Measurements from ENCODE around the gene CBARP. TPM values are rescaled to one million over a fixed set of nuclear protein-coding genes. Genes with fewer than 3 reads are reported as not detected.

The CBARP gene
- total RNA-seq, 1 donor from 2014 or later: 1.0 TPM

- no peak overlapping the region for H3K27ac ChIP-seq
- peaks cover 43% of the 10 kb centered on the region for H3K4me1 ChIP-seq
- intact Hi-C loops (cut with DNase I): no loop called here
- no peak for ATAC-seq
- H3K9me3 ChIP-seq: no peaks in the 10 kb centered on the region
- TF ChIP-seq CTCF (IDR thresholded peaks at IDR 0.05): no peak
- H3K36me3 ChIP-seq: peaks cover 48% of the 10 kb centered on the region
- no peak for DNase-seq
- peak overlapping the region; percentile 69 for H3K4me3 ChIP-seq
- no peaks in the 10 kb centered on the region for H3K27me3 ChIP-seq
Measured at GRCh38 chr19:1276628-1277022, 38.8 kb upstream of the CBARP start.

- ATAC-seq: no peak
Measured at GRCh38 chr19:1275976-1276627, 38.3 kb upstream of the CBARP start.

DNA sequence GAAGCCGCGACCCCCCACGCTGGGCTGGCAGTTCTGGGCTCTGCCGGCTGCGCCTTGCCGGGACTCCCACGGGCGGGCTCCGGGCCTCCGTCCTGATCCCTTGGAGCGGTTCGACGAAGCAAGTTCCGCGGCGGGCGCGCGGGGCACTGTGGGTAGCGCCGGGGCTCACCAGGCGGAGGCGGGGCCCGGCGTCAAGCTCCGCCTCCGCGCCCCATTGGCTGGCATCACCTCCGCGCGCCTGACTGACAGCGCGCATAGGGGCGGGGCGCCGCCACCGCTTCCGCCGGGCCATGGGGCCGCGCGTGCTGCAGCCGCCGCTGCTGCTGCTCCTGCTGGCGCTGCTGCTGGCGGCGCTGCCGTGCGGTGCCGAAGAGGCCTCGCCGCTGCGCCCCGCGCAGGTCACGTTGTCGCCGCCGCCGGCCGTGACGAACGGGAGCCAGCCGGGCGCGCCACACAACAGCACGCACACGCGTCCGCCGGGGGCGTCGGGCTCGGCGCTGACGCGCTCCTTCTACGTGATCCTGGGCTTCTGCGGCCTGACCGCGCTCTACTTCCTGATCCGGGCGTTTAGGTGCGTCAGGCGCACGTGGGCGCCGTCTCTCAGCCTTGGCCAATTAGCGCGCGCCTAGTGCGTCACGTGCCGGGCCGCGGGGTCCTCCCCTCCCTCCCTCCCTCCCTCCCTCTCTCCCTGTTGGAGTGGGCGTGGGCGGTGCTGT lies 37.6 kb upstream of the CBARP start, which contains the start of gene FAM174C:
Gene FAM174C, plus strand, starts transcription at position 271 of the 716 bp plus-strand sequence. Its CDS starts 20 bp downstream, at position 291.
- H3K27ac ChIP-seq: peak within 1 kb of the TSS; percentile 94
- peaks cover 55% of the 10 kb centered on the region for H3K4me1 ChIP-seq
- no peaks in the 10 kb centered on the region for H3K9me3 ChIP-seq
- H3K36me3 ChIP-seq: peaks cover 60% of the 10 kb centered on the region
- DNase-seq: peak; percentile 98
- ATAC-seq: peak; percentile 88
- no peaks in the 10 kb centered on the region for H3K27me3 ChIP-seq
- TF ChIP-seq CTCF (IDR thresholded peaks at IDR 0.05): no peak
- peak within 1 kb of the TSS; percentile 69 for H3K4me3 ChIP-seq
- intact Hi-C loops (cut with DNase I): no loop called here

More at GRCh38 chr19:1275976-1276627, 38.3 kb upstream of the CBARP start:
- H3K36me3 ChIP-seq: peaks cover 54% of the 10 kb centered on the region
- H3K27me3 ChIP-seq: no peaks in the 10 kb centered on the region
- peak overlapping the region; percentile 69 for H3K4me3 ChIP-seq
- TF ChIP-seq CTCF (IDR thresholded peaks at IDR 0.05): no peak
- H3K9me3 ChIP-seq: no peaks in the 10 kb centered on the region
- DNase-seq: no peak
- peaks cover 48% of the 10 kb centered on the region for H3K4me1 ChIP-seq
- intact Hi-C loops (cut with DNase I): no loop called here
- peak overlapping the region; percentile 94 for H3K27ac ChIP-seq

- TF ChIP-seq CTCF (IDR thresholded peaks at IDR 0.05): no peak
- DNase-seq (peak; percentile 77), ATAC-seq (no peak)
- Histone ChIP-seq H3K9me3 (no peaks in the 10 kb centered on the region), H3K36me3 (peaks cover 61% of the 10 kb centered on the region), H3K27me3 (no peaks in the 10 kb centered on the region), H3K4me1 (peaks cover 57% of the 10 kb centered on the region), H3K4me3 (peak overlapping the region; percentile 69), H3K27ac (peak overlapping the region; percentile 94)
- intact Hi-C loops (cut with DNase I): no loop called here
Measured at GRCh38 chr19:1274852-1275259, 37.1 kb upstream of the CBARP start.

GRCh38 chr19:1274081-1274851 lies 36.5 kb upstream of the CBARP start:
- no peak for DNase-seq
- H3K27ac ChIP-seq: peak overlapping the region; percentile 94
- H3K9me3 ChIP-seq: no peaks in the 10 kb centered on the region
- H3K27me3 ChIP-seq: no peaks in the 10 kb centered on the region
- intact Hi-C loops (cut with DNase I): no loop called here
- no peak for TF ChIP-seq CTCF (IDR thresholded peaks at IDR 0.05)
- peaks cover 57% of the 10 kb centered on the region for H3K4me1 ChIP-seq
- H3K36me3 ChIP-seq: peaks cover 61% of the 10 kb centered on the region
- H3K4me3 ChIP-seq: peak overlapping the region; percentile 69
- no peak for ATAC-seq

All from upper lobe of right lung (tissue), 1 donor.